Measurements from ENCODE around the gene WDR90.

Gene WDR90

DNA sequence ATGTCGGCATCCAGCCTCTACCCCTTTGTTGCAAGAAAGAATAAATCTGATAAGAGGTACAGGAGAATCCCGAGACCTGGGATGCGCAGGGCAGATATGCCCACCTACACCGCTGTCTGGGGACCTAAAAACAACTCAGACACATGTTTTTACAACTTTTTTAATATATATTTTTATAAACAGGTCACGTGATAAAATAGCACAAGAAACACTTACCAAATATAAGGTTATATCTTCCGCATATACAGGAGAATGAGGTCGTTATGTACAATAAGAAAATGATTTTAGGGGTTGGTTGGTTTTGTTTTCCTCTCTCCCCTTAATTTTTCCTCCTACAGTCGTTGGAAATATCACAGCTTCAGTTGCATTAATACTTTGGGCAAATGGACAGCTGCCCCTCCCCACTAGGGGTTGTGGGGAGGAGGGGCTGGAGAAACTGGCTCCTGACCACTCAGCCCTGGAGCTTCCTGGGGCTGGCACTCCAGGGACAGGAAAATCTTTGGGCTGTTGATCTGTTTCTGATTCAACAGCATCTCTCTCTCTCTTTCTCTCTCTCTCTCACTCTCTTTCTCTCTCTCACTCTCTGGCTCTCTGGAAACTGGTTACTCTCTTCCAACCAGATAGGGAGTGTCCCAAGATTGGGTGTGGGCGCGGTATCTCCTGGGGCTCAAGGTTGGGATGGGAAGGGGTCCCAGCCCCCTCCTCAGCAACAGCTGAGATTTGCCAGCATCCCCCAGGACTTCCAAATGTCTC lies 43.4 kb downstream of the WDR90 start:
- no peak for DNase-seq

DNA sequence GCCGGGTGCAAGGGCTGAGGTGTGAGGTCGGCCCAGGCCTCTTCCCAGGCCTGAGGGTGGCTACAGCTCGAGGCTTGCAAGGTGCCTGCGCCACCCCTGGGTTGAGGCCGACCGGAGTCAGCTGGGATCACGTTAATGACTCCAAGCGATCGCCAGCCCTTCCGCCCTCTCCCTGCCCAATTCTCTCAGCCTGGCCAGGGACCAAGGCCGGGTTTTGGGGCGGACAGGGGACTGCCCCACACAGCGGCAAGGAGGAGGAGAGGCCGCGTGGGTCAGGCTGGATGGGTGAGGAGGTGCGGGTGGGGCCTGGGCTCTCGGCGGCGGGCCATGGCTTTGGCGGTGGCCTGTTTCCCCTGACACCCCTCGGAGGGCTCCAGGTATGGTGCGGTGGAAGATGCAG lies 44.2 kb downstream of the WDR90 start:
- no peak for DNase-seq

DNA sequence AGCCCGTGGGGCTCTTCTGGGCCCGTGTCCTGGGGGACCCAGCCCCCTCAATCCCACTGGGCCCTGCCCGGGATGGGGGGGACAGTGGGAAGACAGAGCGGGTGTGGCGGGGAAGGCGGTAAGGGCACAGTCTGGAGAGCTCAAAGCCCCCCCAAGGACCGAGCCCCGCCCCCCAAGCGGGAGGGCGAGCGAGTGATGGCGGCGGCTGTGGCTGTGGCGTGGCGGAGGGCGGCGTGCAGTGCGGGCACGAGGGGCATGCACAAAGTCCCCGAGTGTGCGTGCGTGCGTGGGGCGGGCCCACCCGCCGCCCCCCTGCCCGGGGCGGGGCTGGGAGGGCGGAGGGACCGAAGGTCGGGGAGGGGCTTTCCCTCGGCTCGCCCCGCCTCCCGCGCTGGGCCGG lies 44.6 kb downstream of the WDR90 start:
- no peak for DNase-seq

DNA sequence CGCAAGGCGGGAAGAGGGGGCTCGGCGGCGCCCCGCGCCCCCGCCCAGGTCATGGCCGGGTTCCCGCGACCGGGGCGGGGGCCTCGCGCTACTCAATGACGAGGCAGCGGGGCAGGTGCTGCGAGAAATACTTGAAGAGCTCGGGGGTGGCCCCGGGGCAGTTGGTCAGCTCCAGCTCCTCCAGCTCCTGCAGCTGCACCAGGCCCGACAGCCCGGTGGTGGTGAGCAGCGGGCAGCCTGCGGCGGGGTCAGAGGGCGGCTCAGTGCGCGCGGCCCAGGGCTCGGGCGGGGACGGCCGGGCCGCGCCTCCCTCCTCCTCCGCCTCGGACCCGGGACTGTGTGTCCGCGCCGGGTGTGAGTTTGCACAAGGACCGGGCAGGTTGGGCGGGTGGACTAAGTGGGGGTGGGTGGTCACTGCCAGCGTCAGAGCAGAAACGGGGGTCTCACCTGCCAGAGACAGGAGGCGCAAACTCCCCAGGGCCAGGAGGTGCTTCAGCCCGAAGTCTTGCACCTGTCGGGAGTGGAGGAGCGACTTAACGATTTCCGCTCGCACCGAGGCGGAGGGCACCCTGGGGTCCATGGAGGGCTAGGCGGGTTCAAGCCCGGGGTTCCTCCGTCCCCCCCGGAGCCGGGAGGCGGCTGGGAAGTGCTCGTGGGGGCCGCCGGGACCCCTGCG lies 45.2 kb downstream of the WDR90 start:
- no peak for DNase-seq

DNA sequence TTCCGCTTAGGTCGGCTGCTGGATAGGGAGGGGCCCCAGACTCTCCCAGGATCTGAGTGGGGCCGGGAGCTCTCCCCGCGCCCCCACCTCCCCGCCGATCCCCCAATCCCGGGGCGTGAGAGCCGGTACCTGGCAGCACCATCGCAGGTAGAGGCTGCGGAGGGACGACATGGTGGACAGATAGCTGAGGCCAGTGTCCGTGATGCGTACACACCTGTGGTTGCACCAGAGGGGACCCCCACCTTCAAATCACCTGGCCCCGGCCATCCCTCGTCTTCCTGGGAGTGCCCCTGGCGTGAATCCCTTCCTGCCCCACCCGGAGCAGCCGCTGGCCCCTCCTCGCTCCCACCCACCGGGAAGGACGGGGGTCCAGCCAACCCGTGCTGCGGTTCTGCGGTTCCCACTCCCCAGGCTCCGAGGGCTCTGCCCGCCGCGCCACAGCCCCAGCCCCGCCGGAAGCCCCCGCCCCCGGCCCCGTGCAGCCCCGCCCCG lies 45.7 kb downstream of the WDR90 start:
- no peak for DNase-seq

DNA sequence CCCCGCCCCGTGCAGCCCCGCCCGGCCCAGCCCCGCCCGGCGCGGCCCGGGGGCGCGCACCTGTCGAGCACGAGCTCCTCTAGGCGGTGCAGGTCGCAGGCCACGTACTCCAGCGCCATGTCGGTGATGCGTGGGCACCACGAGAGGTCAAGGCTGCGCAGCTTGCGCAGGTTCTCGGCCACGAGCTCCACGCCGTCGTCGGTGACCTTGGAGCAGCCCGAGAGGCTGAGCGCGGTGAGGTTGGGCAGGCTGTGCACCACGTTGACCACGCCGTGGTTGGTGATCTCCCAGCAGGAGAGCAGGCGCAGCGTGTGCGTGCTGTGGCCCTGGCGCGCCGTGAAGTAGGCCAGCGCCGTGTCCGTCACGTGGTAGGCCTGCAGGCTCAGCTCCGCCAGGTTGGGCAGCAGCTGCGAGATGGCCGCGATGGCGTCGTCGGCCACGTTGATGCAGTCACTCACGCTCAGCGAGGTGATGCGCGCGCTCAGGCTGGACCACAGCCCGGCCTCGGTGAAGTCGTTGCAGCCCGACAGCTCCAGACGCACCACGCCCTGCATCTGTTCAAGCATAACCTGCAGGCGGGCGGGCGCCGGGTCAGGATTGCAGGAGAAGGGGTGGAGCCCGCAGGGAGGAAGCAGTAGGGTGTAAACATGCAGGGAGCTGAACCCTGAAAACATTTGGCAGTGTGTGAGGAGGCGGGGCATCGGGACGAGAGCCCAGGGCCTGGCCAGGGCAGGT lies 46.4 kb downstream of the WDR90 start:
- DNase-seq = peak; percentile 61

DNA sequence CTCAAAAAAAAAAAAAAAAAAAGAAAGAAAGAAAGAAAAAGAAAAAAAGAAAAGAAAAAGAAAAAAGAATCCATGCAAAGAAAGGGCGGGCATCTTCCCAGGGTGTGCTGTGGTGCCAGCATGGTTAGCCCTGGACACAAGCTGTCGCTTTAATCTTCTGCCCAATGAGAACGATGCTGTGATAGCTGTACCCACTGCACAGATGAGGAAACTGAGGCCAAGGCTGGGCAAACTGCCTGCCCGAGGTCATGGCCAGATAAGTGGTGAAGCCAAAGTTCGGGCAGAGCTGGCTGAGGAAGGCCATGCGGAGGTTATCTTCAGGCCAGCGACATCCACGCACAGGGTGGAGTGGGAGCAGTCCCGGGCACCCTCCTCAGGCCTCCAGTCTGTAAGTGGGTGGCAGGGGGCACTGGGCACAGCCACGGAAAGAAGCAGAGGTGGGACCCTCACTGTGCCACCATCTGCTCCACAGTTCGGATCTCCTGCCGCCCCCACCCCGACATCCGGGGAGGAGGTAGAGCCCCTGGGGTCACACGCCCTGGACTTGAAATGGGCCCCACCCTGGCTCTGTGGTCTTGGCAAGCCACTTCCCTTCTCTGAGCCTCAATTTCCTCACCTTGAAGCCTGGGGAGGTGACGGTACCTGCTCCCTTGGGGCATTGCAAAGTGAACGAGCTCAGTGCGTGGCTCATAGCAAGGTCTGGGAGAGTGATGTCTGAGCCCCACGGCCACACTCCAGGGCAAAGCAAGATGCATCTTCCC lies 49.9 kb downstream of the WDR90 start:
- no peak for DNase-seq

DNA sequence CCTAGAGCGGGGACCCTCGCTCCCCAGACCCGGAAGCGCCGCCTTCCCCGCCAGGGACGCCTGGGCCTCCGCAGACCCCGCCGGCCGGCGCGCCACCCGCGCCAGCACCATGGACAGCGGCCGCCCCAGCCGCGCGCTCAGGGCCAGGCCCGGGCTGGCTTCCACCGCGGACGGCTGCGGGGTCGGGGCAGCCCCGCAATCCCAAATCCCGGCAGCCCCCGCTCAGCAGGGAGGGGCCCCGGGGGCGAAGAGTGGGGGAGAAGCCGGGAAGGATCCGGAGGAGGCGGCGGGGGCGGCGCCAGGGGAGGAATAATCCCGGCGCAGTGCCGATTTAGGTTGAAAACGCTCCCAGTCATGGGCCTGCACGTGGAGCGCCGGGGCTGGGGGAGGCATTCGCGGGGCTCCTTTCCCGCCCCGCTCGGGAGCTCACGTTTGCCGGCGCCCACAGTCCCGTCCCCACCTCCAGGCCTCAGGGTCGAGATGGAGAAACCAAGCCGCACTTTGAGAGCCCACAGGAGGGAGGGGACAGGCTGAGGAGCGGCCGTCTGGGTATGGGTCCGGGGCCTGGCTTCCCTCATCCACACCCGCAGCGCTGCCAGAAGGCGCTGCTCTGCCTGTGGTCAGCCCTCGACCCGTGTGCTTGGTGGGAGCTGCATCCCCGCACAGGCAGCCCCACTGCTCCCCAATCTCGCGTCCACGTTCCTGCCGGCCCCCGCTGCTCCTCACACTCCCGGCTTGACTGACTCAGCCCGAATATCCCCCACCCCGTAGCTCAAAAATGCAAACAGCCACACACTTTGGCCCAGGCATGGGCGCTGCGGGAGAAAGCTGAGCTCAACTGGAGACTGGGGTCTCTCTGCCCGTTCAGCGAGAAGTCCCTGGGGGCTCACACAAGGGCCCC lies 51.8 kb downstream of the WDR90 start:
- peak; percentile 61 for DNase-seq

DNA sequence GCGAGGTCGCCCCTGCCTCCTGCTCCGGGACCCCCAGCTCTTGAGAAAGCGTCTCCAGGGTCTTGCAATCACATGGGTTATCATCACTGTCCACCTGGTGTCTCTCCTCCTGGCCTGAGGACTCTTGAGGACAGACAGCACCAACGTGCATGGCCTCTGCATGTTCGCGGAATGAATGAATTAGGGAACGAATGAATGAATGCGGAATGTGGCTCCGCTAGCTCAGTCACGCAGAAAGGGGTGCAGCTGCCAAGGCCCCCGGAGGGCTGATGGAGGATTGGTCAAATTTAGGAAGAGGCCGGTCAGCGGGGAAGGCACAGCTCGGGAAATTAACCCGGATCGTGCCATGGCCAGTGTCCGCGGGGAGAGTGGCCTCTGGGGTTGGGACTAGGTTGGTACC lies 53.2 kb downstream of the WDR90 start:
- no peak for DNase-seq

DNA sequence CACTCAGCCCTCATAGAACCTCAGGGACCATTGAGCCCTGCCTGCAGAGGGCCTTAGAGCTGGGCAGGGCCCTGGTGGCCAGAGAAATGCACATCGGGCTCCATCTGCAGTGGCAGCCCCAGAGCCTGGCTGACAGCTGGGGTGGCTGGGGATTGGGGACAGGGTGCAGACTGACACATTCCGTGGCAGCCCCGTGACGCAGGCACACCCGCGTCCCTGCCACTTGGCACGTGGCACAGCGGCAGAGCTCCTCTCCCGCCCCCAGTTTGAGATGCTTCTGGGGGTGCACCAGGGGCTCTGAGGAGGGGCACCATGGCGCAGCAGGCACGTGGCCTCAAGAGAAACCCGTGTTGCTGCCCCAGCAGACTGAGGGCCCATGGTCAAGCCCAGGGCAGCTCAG lies 54.2 kb downstream of the WDR90 start:
- DNase-seq = no peak

DNA sequence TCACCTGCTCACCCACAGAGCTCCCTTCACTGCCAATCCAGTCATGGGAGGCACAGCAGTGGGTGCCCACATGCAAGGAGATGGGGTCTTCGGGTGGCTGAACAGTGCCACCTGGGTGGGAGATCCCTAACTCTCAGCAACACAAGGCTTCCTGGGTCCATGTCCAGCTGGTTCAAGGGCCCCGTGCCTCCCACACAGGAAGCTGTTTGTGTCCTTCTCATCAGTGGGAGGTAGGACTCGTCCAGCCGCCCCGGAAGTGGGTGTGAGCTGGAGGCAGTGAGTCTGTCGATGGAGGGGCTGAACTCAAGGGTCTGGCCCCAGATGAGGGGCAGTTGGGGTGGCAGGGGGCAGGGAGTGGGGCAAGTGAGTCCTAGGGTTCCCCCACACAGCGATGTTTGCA lies 54.9 kb downstream of the WDR90 start:
- no peak for DNase-seq

DNA sequence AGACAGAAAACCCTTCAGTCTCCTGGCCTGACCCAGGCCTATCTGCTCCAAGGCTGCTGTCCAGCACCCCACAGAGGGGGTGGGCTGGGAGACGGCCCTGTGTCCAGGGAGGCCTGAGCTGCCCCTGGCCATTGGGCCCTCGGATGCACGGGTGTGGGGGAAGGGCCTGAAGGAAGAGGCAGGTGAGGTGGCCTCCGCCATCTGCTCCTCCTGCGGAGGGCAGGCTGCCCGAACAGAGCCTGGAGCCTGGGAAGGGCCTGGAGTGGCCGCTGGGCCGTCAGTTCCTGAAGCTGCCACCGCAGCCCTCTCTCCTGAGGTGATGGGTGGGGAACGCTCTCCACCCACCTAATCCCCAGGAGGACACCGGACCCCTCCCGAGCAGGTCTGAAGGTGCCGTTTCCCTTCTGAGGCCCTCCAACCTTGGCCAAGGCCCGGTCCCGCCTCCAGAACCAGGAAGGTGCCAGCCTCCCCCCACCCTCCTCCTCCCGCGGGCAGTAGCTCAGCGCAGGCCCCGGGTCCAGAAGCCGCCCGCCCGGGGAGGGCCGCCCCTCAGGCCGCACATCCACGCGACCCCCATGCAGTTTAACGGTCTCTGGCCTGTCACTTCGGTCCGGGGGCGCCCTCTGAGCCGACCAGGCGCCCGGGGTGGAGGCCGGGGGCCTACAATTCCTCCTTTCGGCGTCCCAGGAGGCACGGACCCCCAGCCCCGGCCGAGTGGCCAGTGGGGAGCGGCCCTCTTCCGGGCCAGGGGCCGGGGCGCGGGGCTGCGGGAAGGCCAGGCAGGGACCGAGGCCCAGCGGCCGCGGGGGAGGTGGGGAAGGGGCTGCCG lies 55.6 kb downstream of the WDR90 start:
- no peak for DNase-seq

DNA sequence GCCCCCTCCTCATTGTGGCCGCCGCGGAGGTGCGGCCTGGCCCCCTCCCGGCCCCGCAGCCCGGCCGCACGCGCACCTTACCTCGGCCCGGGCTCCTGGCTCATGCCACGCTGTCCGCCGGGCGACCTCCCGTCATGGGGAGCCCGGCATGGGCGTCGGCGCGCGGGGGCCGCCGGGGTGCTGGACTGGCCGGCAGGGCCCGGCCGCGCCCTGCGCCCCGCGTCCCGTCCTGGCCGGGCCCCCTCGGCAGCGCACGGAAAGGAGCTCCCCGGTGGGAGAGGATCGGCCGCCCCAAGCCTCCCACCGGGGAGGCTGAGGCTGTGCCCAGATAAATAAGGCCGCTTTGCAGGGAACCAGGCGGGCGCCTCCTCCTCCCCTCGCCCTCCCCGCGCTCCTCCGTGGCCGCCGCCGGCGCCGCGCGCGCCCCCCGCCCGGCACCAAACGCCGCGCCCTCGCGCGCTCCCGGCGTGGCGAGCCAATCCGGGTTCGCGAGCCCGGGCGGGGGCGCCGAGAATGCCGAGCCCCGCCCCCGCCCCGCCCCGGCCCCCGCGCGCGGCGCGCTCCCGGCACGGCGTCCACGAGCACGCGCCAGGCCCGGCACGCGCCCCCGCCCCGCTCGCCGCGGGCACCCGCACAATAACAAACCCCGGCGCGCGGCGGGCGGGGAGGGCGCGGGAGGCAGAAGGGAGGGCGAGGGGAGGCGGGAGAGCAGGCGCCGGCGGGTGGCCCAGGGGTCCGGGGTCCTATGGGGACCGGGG lies 56.4 kb downstream of the WDR90 start, which contains the start of gene FBXL16:
TSS of gene FBXL16 (minus strand) at position 371 of the 758 bp plus-strand sequence. CDS start 8,396 bp downstream, outside the sequence.
- DNase-seq = no peak

DNA sequence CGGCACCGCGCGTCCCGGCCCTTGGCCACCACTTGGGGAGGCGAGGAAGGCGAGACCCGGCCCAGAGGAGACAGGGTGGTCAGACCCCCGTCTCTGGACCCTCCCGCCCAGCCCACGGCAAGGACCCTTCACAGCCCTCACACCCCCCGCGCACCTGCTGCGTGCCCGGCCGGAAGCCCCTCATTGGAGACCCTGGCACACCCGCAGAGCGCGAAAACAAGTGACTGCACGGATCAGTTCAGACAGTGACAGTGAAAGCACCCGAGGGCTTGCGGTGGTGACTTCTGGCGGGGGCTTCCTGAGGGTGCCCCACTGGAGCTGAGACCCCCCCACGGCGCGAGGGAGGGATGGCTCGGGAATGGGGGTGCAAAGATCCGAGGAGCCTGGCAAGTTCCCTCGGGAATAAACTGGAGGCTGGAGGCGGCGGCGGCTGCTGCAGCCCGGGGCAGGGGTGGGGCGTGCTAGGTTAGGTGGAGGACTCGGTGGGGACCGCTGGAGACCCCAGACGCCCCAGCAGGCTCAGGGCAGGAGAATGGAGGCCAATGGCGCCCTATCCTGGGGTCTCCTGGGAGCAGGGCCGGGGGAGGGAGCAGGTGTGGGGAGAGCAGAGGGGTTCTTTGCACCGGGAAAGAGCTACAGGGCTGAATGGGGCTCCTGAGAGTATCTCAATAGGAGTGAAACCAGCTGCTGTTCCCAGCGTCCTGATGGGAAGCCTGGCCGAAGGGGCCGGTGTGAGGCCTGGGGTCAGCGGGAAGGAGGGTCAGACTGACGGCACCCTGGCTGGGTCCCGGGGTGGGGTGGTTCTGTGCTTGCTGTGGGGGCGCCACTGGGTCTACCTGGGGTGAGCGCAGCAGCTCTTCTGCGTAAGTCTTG lies 57.3 kb downstream of the WDR90 start:
- DNase-seq = no peak

DNA sequence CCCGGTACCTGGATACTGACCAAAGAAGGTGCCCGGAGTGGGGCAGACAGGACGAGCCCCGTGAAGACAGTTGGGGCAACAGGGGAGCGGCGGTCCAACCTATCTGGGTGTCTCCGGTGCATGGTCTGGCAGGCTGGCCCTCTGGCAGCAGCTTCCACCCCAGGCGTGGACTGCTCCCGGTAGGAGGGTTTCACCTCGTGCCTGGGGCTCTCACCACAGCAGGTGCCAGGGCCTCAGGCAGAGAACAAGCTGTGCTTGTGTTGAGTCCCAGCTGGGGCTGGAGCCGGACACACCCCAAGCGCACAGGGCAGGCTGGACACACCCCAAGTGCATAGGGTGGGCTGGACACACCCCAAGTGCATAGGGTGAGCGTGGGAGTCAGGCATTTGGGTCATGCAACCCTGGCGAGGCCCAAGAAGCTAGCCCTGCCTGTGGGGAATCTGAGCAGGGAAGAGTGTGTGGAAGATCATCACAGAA lies 57.9 kb downstream of the WDR90 start:
- DNase-seq = no peak

DNA sequence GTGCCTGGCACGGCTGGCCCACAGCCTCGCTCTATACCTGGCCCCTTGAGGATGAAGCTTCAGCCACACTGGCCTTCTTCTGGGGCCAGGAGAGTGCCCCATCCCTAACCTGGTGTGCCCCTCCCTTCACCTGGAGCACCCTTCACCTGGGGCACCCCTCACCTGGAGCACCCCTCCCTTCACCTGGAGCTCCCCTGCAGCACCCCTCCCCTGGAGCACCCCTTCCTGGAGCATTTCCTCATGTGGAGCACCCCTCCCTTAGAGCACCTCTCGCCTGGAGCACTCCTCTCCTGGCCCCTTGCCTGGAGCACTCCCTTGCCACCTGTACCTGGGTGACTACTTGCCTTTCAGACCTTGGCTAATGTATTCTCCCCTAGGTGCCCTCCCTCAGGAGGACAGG lies 58.9 kb downstream of the WDR90 start:
- no peak for DNase-seq

DNA sequence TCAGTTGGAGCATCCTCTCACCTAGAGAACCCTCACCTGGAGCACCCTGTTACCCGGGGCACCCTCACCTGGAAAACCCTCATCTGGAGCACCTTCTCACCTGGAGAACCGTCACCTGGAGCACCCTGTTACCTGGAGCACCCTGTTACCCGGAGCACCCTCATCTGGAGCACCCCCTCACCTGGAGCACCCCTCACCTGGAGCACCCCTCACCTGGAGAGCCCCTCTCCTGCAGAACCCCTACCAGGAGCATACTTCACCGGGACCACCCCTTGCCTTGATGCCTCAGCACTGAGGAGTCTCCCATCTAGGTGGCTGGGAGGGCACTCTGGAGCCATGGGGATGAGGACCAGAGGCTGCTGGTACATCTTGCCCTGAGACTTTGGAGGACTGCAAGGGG lies 59.8 kb downstream of the WDR90 start:
- DNase-seq = no peak

DNA sequence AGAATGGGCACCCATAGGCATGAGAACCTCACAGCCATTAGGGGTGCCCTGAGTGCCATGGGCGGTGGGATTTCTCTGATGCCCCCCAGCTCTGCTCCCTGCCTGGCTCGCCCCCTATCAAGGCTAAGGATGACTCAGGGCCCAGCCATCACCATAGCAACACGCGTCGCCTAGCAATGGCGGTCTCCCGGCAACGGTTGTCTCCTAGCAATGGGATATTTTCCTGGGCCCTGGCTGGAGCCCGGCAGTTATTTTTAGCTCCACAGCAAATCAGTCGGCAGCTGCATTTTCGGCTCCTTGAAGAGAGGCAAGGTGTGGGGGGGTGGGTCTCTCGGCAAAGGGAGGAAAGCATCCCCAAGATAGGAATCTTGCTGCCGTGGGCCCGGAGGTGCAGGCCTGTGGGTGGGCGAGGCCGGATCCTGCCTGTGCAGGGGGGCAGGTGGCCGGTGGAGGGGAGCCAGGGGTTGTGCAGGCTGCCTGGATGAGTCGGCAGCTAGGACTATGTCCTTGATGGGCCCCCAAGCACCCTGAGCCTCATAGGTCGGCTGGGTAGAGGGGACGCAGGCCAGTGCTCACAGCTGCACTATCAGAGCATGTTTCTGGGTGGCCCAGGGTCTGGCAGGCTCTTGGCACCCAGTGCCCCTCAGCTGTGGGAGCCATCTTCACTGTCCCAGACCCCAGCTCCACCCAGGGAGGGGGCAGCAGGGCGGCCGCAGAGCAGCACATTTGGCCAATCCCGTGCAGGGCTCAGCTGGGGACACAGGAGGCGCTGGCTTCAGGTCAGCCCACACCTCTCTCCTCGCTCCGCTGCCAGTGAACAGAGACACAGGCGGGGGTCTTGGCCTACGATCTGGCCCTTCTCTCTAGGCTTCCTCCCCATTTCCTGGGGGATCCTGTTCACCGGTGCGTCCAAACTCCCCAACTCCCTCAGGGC lies 60.7 kb downstream of the WDR90 start:
- DNase-seq = no peak

All from T-helper 9 cell (primary cell).